Middle frontal gyrus (tissue), 1 donor: Measurements from ENCODE around the gene CFAP65.

Experiments
- DNase-seq: peaks from one replicate; pipeline ENCODE4 v3.0.0-alpha.2; 2015; ENCODE audit warnings: low spot score; ENCODE audit errors: extremely low spot score

The CFAP65 gene

DNA sequence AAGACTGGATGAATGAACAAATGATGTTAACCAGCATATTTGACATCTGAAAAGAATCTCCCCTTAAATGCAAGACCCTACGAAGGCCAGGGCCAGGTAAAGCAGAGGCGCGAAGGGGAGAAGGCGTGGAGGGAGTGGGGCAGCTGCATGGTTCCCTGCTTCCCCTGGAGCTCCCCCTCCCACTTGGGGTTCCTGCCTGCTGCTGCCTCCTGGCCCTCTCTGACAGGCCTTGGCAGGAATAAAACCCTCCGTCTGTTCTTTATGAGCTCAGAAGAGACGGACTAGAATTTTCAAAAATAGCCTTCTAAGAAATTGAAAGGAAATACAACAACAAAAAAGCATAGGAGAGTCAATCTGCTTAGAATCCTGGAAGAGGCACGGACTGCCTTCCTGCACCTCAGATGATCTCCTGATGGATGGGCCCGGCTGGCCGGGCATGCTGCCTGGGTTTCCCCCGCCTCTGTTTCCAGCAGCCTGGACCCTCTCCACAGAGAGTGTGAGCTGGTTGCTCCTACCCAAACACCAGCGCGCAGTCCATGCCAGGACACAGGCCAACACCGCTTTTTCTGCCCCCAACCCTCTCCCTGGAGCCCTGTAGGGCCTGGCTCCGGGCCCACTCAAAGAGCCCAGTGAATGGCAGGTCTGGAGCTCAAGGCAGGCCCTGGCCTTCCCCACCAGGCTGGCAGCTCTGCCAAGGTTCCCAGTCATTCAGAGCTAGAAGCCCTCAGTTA, 23.9 kb downstream of the CFAP65 start:
- DNase-seq, result no peak

GRCh38 chr2:219016721-219017120, 24.6 kb downstream of the CFAP65 start:
- no peak for DNase-seq

GRCh38 chr2:219010873-219011272, 30.4 kb downstream of the CFAP65 start:
- DNase-seq, result no peak

DNA sequence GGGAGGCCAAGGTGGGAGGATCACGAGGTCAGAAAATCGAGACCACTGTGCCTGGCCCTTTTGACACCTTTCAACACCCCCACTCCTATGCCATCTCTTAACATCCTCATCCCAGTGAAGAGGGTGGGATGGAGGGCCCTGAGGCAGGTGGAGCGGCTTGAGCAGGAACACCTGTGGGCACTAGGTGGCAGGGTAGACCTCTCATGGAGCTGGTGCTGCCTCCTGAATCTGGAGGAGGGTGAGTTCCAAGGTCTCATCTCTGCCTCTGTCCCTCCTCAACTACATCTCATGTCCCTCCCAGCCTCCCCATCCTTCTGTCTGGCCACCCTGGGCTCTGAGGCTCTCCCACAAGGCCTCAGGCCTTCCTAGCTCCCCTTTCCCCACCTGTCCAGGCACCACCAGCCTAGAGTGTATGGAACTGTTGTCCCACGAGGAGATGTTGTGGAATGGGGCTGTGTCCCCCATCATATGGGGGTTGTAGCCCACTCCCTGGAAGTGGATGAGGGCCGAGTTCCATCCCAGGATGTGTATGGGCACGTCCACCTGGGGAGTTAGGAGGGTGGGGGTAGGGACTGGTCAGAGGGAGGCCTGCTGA, 31.1 kb downstream of the CFAP65 start:
- no peak for DNase-seq

DNA sequence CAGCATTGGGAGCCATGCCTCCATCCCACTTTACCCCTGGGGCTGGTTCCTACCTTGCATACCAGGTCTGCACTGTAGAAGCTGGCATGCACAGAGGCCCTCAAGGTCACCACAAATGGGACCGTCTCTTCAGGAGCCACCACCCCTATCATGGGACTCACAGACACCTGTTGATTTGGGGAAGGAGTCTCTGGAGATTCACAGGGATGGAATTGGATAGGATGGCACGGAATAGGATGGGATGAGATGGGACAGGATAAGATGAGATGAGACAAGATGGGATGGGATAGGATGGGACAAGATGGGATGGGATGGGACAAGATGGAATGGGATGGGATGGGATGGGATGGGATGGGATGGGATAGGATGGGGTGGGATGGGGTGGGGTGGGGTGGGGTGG, 32.0 kb downstream of the CFAP65 start:
- no peak for DNase-seq

GRCh38 chr2:219003979-219004378, 37.3 kb downstream of the CFAP65 start:
- DNase-seq, result no peak

DNA sequence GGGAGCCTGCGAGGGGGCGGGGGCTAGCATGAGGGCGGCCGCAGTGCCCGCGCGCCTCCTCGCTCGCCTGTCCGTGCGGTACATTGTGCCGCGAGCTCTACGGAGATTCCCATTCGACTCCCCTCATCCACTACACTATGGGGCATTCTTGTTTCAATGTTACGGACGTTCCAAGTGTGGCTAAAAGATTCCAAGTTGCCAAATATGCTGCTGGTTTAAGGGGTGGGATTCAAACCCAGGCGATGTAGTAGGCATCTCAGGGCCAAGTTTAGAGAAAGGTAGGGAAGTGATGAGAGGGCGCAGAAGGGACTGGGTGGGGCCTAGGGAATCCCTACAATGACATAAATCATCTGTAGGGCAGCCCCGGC, 38.1 kb downstream of the CFAP65 start:
- DNase-seq, result no peak

- no peak for DNase-seq
Observed at GRCh38 chr2:219002395-219003266, 38.7 kb downstream of the CFAP65 start.

DNA sequence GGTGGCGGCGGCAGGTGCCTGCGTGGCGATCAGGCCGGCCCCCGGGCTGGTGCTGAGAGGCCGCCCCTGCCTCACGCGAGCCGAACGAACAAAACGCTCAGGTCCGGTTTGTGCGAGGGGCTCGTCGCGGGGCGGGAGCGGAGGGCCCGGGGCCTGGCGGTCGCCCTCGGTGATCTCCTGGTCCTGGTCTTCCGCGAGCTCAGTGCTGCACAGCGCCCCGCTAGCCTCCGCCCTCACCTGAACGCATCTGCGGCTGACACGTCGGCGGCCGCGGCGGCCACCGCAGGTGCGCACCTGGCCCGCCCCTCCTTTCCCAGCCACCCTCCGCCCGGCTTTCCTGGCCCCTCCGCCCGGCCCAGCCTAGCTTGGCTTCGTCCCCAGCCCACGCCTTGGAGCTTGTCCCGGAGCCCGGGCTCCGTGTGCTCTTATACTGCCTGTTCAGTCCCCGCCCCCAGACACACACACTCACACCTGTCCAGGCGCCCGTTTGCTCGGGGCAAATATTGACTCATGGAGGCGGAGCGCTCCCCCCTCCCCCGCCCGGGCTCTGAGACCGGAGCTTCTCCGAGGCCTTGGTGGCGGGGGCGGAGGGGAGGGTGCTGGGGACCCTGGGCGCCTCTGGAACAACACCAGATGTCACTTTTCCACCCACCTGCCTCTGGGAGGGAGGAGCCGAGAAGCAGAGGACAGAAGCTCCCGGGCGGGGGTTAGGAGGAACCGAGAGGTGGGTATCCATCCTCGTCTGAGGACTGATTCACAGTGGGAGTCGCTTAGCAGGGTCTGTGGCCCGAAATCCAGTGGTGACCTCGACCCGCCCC, 39.5 kb downstream of the CFAP65 start:
- DNase-seq, result no peak

DNA sequence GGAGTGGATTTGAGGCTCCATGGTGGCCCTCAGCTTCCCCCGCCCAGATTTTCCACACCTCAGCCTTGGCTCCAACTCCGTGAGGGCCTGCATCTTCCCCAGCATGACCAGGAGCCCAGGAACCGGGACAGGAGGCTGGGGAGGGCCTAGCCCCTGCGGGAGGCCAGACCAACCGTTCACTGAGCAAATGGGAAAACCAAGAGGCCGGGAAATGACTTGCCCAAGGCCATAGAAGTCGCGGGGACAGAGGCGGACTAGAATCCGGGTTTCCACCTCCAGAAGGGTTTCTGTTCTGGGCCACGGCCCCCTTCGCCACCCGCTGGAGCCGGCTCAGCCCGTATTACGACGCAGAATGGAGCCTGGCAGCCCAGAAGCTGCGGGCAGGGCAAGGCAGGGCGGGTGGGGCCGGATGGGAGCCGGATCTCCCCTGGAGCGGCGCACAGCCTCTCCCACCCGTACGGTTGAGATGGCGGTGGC, 40.2 kb downstream of the CFAP65 start:
- no peak for DNase-seq

GRCh38 chr2:219000569-219000960, 40.8 kb downstream of the CFAP65 start:
- no peak for DNase-seq

DNA sequence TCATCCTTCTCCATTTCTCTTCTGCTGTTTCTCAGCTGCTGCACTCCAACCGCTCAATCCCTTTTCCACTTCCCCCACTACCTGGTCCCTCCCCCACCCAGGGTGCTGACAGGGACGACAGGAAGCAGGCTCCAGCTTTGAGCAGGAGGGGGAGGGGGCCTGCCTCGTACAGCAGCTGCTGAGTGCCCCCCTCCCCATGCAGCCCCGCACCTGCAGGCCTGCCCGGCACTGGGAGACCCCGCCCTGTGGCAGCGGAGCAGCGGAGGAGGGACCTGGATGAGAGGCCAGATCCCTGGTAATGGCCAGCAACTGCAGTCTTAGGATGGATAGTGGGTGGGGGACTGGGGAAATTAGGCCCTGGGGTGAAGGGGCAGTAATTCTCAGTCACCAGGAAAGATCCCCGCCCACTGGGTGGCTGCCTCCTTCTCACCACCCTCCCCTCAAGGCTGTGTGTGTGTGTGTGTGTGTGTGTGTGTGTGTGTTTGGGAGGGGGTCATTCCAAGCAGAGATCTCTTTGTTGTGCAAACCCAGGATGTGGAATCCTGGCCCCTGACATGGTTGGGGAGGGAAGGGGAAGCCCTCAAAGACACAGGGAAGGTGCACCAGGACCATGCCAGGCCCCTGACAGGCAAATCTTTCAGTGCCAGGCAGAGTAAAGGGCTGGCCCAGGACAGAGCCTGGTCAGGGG, 41.3 kb downstream of the CFAP65 start:
- no peak for DNase-seq

DNA sequence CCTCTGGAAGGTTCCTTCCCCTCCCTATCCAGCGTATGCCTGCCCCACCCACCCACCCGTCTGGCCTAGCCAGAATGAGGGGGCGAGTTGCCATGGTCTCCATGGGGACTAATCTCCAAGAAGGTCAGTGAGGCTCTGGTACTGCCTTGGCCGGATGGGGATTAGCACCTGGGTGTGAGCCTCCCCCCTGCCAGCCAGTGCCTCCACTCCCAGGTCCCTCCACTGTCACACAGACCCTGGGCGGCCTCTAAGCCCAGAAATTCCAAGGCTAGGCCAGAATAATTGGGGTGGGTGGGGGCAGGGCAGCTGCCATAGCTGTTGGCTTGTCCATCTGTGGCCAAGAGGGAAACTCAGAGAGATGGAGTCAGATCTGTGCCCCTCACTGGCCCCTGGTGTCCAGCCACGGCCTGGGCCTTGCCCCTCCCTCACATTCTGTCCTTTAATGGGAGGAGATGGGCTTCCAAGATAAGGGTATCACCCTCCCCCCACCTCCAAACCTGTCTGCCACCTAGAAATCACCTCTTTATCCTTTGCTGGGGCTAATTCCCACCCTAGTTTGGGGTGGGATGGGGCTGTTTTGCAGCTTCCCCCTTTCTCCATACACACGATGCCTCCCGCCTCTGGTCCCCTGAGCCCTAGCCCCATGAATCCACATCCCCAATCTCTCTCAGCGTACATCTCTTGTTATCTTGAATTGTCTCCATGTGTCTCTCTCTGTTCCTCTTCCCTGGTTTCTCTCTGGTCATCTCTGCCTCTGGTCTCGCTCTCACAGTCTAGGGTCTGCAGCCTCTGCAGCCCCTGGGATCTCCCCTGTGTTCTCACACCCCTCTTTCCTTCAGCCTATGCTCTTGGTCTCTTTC, 42.1 kb downstream of the CFAP65 start:
- DNase-seq, result no peak

GRCh38 chr2:218998414-218999002, 42.8 kb downstream of the CFAP65 start:
- no peak for DNase-seq

DNA sequence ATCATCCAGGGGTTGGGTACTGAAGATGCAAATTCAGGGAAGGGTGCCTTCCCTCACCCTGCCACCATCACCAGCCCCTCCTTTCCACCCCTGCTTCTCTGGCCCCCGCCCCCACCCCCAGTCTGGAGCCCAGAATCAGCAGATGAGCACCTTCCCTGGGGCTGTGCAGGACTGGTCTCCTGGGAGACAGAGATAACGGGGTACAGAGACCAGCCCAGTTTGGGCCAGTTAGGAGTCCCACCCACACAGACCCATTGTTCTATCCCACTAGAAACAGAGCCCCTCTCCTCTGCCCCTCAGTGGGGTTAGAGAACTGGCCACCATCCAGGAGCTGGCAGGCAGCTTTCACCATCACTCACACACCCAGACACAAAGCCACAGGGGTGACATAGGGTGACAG, 43.6 kb downstream of the CFAP65 start:
- DNase-seq, result no peak

- no peak for DNase-seq
Observed at GRCh38 chr2:218996937-218997336, 44.4 kb downstream of the CFAP65 start.

DNA sequence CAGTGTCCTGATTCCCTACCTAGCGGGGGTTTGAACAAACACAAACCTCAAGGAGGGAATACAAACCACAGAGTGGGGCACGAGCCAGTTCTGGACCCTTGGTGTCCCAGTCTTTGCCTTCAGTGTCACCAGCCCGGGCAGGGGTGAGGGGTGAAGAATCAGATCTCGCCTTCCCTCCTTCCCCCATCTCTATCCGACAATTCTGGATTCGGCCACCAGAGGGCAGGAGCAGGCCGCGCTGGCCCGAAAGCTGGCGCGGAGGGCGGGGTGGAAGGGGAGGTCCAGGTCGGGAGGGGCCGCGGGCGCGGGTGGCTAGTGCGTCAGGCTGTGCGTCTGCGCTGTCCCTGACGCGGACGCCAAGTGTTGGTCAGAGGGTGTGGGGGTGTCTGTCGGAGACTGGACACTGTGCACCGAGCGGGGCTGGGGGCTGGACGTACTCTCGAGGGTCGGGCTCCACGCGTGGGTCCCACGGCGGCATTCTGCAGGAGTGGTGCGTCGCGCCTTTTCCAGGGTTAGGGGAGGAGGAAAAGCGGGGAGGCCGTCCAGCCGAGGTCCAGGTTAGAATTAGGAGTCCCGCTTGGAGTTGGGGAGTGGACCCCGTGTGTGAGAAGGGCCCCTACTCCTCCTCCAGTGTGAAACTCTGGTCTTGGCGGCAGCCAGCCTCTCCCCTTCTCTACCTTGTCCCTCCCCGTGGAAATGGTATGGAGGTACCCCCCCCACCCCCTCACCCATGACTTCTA, 45.2 kb downstream of the CFAP65 start:
- DNase-seq, result peak; percentile 42

GRCh38 chr2:218995561-218995960, 45.8 kb downstream of the CFAP65 start:
- no peak for DNase-seq
